AG04449 (cell line): ENCODE measurements around the gene RNF145.
A peak's percentile ranks its signal among the peaks of the same experiment; 100 is the strongest.

Source experiments
- CTCF ChIA-PET: fragments of 350-600 bp; formaldehyde crosslinking; extraction: SDS; loops from one replicate; lab custom pipeline; 2021; ENCODE audit warnings: antibody characterized with exemption; lab: Yijun Ruan, JAX
- POLR2A ChIA-PET: fragments of 400-600, 350-600 bp; formaldehyde crosslinking; extraction: SDS; loops from one replicate; lab custom pipeline; 2020; ENCODE audit warnings: antibody characterized with exemption, inconsistent platforms; lab: Yijun Ruan, JAX
- DNase-seq: peaks from one replicate; pipeline ENCODE4 v3.0.0-alpha.2; 2010; ENCODE audit warnings: low read depth, low spot score
- H3K4me3 ChIP-seq: 2 replicates; pipeline ENCODE4 v1.5.1; 2011; ENCODE audit warnings: low read depth, mild to moderate bottlenecking, control low read depth, low read length
- TF ChIP-seq, protein P1 (sequence below): IDR thresholded peaks from one replicate; pipeline ENCODE4 v1.5.1; 2011; ENCODE audit warnings: mild to moderate bottlenecking, moderate library complexity, low read length, control low read depth, inconsistent platforms; ENCODE audit not compliant: insufficient read depth; ENCODE audit errors: missing control alignments

The RNF145 gene

DNA sequence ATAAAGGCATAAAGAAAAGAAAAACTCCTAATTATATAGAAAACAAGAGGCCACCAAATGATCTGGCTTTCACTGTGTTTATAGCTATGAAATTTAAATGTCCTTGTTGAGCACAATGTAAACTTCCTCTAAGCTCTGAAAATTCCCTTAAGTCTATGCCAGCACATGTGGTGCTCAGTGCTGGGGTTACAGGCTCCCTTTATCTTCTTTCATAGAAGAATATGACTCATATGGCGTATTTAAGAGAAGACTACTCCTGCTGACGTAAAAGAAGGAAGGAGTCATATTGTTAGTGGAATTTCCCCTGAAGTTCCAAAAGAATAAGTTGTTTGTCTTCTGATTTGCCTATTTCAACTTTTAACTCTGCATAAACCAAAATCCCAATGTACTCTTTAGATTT, 30.4 kb downstream of the RNF145 start:
- POLR2A ChIA-PET: interaction anchor here (1.0 kb wide), 1 partner anchor 35 kb away, joined by 3 read pairs; no protein-coding TSS in a partner anchor
- TF ChIP-seq, protein P1, sequence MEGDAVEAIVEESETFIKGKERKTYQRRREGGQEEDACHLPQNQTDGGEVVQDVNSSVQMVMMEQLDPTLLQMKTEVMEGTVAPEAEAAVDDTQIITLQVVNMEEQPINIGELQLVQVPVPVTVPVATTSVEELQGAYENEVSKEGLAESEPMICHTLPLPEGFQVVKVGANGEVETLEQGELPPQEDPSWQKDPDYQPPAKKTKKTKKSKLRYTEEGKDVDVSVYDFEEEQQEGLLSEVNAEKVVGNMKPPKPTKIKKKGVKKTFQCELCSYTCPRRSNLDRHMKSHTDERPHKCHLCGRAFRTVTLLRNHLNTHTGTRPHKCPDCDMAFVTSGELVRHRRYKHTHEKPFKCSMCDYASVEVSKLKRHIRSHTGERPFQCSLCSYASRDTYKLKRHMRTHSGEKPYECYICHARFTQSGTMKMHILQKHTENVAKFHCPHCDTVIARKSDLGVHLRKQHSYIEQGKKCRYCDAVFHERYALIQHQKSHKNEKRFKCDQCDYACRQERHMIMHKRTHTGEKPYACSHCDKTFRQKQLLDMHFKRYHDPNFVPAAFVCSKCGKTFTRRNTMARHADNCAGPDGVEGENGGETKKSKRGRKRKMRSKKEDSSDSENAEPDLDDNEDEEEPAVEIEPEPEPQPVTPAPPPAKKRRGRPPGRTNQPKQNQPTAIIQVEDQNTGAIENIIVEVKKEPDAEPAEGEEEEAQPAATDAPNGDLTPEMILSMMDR: no peak
- DNase-seq: peak; percentile 96
- CTCF ChIA-PET: no interaction called here
- H3K4me3 ChIP-seq: no peak overlapping the region

DNA sequence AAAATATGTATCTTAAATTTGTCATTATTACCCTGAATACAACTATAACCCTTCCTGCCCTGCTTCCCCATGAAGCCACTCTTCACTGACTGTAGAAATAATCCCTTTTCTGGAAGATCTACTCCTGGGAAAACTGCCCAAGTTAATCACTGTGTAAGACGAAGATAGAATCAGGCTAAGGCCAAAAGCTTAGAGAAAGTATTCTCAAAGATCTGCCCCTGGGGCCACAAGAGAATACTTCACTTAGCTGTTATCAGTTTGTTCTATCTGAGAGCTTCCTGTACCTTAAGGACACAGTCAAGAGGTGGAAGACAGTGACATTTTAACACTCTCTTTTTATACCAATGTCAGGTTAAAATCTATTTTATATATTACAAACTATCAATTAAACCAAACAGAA, 33.8 kb downstream of the RNF145 start:
- ChIA-PET POLR2A (no interaction called here), CTCF (interaction anchor here (1.1 to 10.3 kb wide), 2 partner anchors 19 to 341 kb away, joined by 3 to 72 read pairs; no protein-coding TSS in a partner anchor)
- DNase-seq: no peak
- TF ChIP-seq, protein P1: no peak
- H3K4me3 ChIP-seq: no peak overlapping the region

DNA sequence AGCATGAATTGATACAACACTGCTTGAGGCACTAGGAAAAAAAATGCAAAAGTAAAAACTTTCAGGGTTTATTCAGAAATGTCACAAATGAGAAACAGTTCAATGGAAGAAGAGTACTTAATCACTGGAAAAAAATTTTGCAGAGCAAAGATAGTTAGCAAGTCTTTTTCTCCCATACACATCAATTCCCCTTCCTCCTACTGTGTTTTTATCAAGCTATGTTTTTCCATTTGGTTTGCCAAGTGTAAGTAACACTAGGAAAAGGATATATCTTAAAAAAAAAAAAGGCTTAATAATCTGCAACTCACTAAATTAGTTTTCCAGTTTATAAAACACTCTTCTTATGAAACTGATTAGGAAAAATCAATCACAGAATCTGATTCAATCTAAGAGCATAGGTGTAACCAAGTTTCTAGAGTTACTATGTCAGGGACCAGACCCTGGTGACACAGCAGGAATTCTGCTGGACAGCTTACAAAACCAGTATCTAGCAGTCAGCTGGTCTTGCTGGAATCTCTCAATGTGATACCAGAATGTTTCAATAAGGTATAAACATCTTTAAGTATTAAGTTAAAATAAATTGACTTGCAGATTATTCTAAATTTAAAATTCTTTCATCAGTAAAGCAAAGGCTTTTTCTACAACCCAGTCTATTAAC, 34.7 kb downstream of the RNF145 start:
- ChIA-PET POLR2A (no interaction called here), CTCF (interaction anchor here (1.1 to 10.3 kb wide), 4 partner anchors 15 to 342 kb away, joined by 3 to 72 read pairs (median 4); no protein-coding TSS in a partner anchor)
- TF ChIP-seq, protein P1: no peak
- no peak overlapping the region for H3K4me3 ChIP-seq
- no peak for DNase-seq

- CTCF ChIA-PET: interaction anchor here (0.6 to 10.3 kb wide), 3 partner anchors 15 to 249 kb away, joined by 3 to 72 read pairs (median 4); no protein-coding TSS in a partner anchor
- no peak for DNase-seq
- TF ChIP-seq, protein P1: no peak
- POLR2A ChIA-PET: no interaction called here
- no peak overlapping the region for H3K4me3 ChIP-seq
Observed at GRCh38 chr5:159171274-159171673, 38.1 kb downstream of the RNF145 start.

DNA sequence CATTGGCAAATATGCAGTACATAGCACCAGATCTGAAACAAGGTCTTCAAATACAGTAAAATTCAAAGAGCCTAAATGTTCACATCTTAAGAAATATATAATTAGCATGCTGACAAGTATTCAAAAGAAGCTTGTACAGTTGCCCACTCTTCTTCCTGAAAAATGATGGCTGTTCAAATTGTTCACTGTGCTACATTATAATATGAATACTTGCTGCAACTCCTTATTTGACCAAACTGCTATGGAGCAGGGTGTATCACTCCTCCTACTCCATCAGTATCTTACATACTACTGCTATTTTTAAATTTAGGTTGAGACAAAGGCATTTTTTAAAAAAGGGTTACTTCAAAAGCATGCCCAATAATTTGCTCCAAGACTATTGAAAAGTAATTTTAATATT, 39.3 kb downstream of the RNF145 start:
- no peak for DNase-seq
- TF ChIP-seq, protein P1: no peak
- no peak overlapping the region for H3K4me3 ChIP-seq
- POLR2A ChIA-PET: no interaction called here
- CTCF ChIA-PET: interaction anchor here (1.8 to 10.3 kb wide), 2 partner anchors 14 to 38 kb away, joined by 4 to 72 read pairs; no protein-coding TSS in a partner anchor

DNA sequence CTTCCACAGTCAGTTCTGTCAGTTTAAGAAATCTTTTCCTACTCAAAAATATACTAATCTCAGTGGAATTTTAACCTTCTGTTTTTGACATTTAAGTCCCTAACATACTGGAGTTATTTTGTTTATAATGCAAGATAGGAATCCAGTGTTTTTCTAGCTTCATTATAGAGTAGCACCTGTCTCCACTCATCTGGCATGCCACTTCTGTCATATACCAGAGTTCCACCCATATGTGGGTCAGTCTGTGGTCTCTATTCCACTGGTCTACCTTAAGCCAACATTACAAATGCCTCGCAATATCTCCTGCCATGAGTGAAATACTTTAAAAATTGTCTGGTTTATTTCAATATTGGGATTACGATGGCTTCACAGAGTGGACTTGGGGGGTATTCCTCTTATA, 42.9 kb downstream of the RNF145 start:
- TF ChIP-seq, protein P1: no peak
- H3K4me3 ChIP-seq: no peak overlapping the region
- ChIA-PET CTCF (interaction anchor here (1.0 to 10.3 kb wide), 2 partner anchors 10 kb away, joined by 3 to 72 read pairs; no protein-coding TSS in a partner anchor), POLR2A (no interaction called here)
- no peak for DNase-seq
